WTC11 (cell line): ENCODE results near the gene ZNF483. TPM values are rescaled to one million over a fixed set of nuclear protein-coding genes. Genes with fewer than 3 reads are reported as not detected.
A peak's percentile ranks its signal among the peaks of the same experiment; 100 is the strongest.

Source experiments
- ATAC-seq: fragments of 200-7000 bp; cut with Tn5 transposase; 2 replicates; pipeline ENCODE4 v1.10.0; 2021; ENCODE audit warnings: mild to moderate bottlenecking, moderate library complexity
- CTCF ChIA-PET: fragments of 300-600 bp; sonication (Branson Sonifier 250); formaldehyde crosslinking; loops from one replicate; lab custom pipeline; 2021; ENCODE audit warnings: antibody characterized with exemption; lab: Charles Lee
- POLR2A ChIA-PET: fragments of 350-600 bp; sonication (Branson Sonifier 250); formaldehyde crosslinking; loops from one replicate; lab custom pipeline; 2021; ENCODE audit warnings: antibody characterized with exemption; lab: Charles Lee
- DNase-seq: peaks from one replicate; pipeline ENCODE4 v3.0.0; 2021; ENCODE audit warnings: low spot score
- H3K27ac Mint-ChIP-seq: 2 replicates; pipeline ENCODE4 v1.8.0; 2021; ENCODE audit warnings: mixed read lengths
- H3K27me3 Mint-ChIP-seq: 2 replicates; pipeline ENCODE4 v1.8.0; 2021; ENCODE audit warnings: low read depth, mild to moderate bottlenecking, moderate library complexity, mixed read lengths
- H3K36me3 Mint-ChIP-seq: 2 replicates; pipeline ENCODE4 v1.8.0; 2021; ENCODE audit warnings: mixed read lengths
- H3K4me1 Mint-ChIP-seq: 2 replicates; pipeline ENCODE4 v1.8.0; 2022; ENCODE audit warnings: mixed read lengths
- H3K4me3 Mint-ChIP-seq: 2 replicates; pipeline ENCODE4 v1.8.0; 2021; ENCODE audit warnings: mild to moderate bottlenecking, moderate library complexity, mixed read lengths
- H3K9me3 Mint-ChIP-seq: 2 replicates; pipeline ENCODE4 v1.8.0; 2021; ENCODE audit warnings: mixed read lengths
- ARID4B ChIP-seq: sonication (generic); formaldehyde crosslinking; IDR thresholded peaks from 2 replicates; pipeline ENCODE4 v1.8.0; 2023; ENCODE audit warnings: missing genetic modification reagents, mild to moderate bottlenecking, borderline replicate concordance
- CDX4 ChIP-seq: fragments of 250-450 bp; sonication (Bioruptor Pico); IDR thresholded peaks from 2 replicates; pipeline ENCODE4 v1.9.0; 2021; ENCODE audit warnings: moderate library complexity, mild to moderate bottlenecking, inconsistent platforms, borderline replicate concordance
- CREB1 ChIP-seq: sonication (generic); formaldehyde crosslinking; IDR thresholded peaks from 2 replicates; pipeline ENCODE4 v1.8.0; 2023; ENCODE audit warnings: mild to moderate bottlenecking, missing genetic modification reagents
- FOXP1 ChIP-seq: sonication (generic); formaldehyde crosslinking; IDR thresholded peaks from 2 replicates; pipeline ENCODE4 v1.8.0; 2022; ENCODE audit warnings: missing genetic modification reagents, mild to moderate bottlenecking, moderate library complexity, borderline replicate concordance
- HMGXB4 ChIP-seq: sonication (generic); formaldehyde crosslinking; IDR thresholded peaks from 2 replicates; pipeline ENCODE4 v1.8.1; 2023; ENCODE audit warnings: mild to moderate bottlenecking, moderate library complexity, missing genetic modification reagents
- JUN ChIP-seq: sonication (generic); formaldehyde crosslinking; IDR thresholded peaks from 2 replicates; pipeline ENCODE4 v1.8.0; 2023; ENCODE audit warnings: mild to moderate bottlenecking, missing genetic modification reagents
- STAT6 ChIP-seq: sonication (generic); formaldehyde crosslinking; conservative IDR thresholded peaks from 2 replicates; pipeline ENCODE4 v1.8.1; 2023; ENCODE audit warnings: mild to moderate bottlenecking, low read depth, missing genetic modification reagents, moderate library complexity
- TCF7 ChIP-seq: sonication (generic); formaldehyde crosslinking; IDR thresholded peaks from 2 replicates; pipeline ENCODE4 v1.8.0; 2022; ENCODE audit warnings: mild to moderate bottlenecking, low read depth, missing genetic modification reagents, moderate library complexity
- TEAD1 ChIP-seq: sonication (generic); formaldehyde crosslinking; IDR thresholded peaks from 2 replicates; pipeline ENCODE4 v1.8.0; 2022; ENCODE audit warnings: mild to moderate bottlenecking, missing genetic modification reagents
- ZNF232 ChIP-seq: sonication (generic); formaldehyde crosslinking; IDR thresholded peaks from 2 replicates; pipeline ENCODE4 v1.8.0; 2022; ENCODE audit warnings: mild to moderate bottlenecking, missing genetic modification reagents
- ZNF263 ChIP-seq: sonication (generic); formaldehyde crosslinking; IDR thresholded peaks from 2 replicates; pipeline ENCODE4 v1.8.1; 2022; ENCODE audit warnings: low read depth, mild to moderate bottlenecking, moderate library complexity, missing genetic modification reagents
- total RNA-seq: library from RNA; stranded (reverse); gene quantifications from 3 replicates; pipeline ENCODE4 v1.2.3, GENCODE V29; 2021
- TF ChIP-seq, protein P1 (sequence below): sonication (generic); formaldehyde crosslinking; IDR thresholded peaks from 2 replicates; pipeline ENCODE4 v1.8.1; 2023; ENCODE audit warnings: mild to moderate bottlenecking, missing genetic modification reagents, borderline replicate concordance
- TF ChIP-seq, protein P2 (sequence below): sonication (generic); formaldehyde crosslinking; IDR thresholded peaks from 2 replicates; pipeline ENCODE4 v1.8.0; 2023; ENCODE audit warnings: mild to moderate bottlenecking, missing genetic modification reagents
- TF ChIP-seq, protein P3 (sequence below): fragments of 200-600 bp; IDR thresholded peaks from 2 replicates; pipeline ENCODE4 v1.8.0; 2022; ENCODE audit warnings: antibody characterized with exemption

The ZNF483 gene
- total RNA-seq, 1 experiment from 2014 or later = 77.4 TPM

- TF ChIP-seq HMGXB4 (CRISPR knock-in tag) (no peak), ARID4B (CRISPR knock-in tag) (no peak), JUN (CRISPR knock-in tag) (no peak), TCF7 (CRISPR knock-in tag) (no peak), FOXP1 (CRISPR knock-in tag) (no peak), CREB1 (no peak), ZNF232 (no peak)
- TF ChIP-seq, protein P1, sequence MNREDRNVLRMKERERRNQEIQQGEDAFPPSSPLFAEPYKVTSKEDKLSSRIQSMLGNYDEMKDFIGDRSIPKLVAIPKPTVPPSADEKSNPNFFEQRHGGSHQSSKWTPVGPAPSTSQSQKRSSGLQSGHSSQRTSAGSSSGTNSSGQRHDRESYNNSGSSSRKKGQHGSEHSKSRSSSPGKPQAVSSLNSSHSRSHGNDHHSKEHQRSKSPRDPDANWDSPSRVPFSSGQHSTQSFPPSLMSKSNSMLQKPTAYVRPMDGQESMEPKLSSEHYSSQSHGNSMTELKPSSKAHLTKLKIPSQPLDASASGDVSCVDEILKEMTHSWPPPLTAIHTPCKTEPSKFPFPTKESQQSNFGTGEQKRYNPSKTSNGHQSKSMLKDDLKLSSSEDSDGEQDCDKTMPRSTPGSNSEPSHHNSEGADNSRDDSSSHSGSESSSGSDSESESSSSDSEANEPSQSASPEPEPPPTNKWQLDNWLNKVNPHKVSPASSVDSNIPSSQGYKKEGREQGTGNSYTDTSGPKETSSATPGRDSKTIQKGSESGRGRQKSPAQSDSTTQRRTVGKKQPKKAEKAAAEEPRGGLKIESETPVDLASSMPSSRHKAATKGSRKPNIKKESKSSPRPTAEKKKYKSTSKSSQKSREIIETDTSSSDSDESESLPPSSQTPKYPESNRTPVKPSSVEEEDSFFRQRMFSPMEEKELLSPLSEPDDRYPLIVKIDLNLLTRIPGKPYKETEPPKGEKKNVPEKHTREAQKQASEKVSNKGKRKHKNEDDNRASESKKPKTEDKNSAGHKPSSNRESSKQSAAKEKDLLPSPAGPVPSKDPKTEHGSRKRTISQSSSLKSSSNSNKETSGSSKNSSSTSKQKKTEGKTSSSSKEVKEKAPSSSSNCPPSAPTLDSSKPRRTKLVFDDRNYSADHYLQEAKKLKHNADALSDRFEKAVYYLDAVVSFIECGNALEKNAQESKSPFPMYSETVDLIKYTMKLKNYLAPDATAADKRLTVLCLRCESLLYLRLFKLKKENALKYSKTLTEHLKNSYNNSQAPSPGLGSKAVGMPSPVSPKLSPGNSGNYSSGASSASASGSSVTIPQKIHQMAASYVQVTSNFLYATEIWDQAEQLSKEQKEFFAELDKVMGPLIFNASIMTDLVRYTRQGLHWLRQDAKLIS (CRISPR knock-in tag) = no peak
- TF ChIP-seq, protein P2, sequence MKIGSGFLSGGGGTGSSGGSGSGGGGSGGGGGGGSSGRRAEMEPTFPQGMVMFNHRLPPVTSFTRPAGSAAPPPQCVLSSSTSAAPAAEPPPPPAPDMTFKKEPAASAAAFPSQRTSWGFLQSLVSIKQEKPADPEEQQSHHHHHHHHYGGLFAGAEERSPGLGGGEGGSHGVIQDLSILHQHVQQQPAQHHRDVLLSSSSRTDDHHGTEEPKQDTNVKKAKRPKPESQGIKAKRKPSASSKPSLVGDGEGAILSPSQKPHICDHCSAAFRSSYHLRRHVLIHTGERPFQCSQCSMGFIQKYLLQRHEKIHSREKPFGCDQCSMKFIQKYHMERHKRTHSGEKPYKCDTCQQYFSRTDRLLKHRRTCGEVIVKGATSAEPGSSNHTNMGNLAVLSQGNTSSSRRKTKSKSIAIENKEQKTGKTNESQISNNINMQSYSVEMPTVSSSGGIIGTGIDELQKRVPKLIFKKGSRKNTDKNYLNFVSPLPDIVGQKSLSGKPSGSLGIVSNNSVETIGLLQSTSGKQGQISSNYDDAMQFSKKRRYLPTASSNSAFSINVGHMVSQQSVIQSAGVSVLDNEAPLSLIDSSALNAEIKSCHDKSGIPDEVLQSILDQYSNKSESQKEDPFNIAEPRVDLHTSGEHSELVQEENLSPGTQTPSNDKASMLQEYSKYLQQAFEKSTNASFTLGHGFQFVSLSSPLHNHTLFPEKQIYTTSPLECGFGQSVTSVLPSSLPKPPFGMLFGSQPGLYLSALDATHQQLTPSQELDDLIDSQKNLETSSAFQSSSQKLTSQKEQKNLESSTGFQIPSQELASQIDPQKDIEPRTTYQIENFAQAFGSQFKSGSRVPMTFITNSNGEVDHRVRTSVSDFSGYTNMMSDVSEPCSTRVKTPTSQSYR = no peak
Observed at GRCh38 chr9:111588846-111589245, 63.9 kb downstream of the ZNF483 start (continued).

DNA sequence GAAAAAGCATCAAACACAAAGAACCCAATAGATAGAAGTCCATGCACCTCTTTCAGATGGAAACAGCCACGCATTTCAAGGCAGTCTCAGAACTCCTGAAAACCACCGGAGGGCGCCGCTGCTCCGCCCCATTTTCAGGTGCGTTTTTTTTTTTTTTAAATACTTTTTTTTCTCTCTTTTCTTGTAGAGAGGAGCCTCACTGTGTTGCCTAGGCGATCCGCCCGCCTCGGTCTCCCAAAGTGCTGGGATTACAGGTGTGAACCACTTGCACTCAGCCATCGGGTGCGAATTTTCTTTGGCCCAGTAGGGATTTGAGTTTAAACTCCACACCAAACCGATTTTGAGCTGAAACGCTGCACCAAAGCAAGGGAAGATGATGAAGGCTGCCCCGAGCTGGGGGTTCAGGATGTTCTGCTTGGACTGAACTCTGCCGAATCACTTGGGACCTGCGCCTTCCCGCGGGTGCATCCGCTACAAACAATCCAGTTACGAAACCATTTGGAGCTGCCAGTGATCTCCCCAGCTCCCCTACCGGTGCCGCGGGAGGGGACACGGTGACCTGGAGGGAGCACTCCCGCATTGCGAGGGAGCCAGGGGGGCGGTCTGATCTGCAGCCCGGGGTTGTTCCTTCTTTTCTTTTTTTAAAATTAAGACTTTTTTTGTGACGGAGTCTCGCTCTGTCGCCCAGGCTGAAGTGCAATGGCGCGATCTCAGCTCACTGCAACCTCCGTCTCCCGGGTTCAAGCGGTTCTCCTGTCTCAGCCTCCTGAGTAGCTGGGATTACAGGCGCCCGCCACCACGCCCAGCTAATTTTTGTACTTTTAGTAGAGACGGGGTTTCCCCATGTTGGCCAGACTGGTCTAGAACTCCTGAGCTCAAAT is 73.1 kb downstream of the ZNF483 start:
- ChIA-PET POLR2A (interaction anchor here (1.0 to 3.5 kb wide), 2 partner anchors 24 to 33 kb away, joined by 3 to 14 read pairs; partner anchors contain the start of gene DNAJC25), CTCF (interaction anchor here (0.7 to 3.5 kb wide), 16 partner anchors 10 to 477 kb away, joined by 3 to 46 read pairs (median 4); partner anchors contain the start of genes DNAJC25 and GNG10)
- DNase-seq = peak; percentile 72
- Mint-ChIP-seq H3K27ac (no peak overlapping the region), H3K36me3 (peaks cover 32% of the 10 kb centered on the region), H3K9me3 (peaks cover 7% of the 10 kb centered on the region; the same call in 1 of the 2 replicates), H3K4me1 (peaks cover 8% of the 10 kb centered on the region), H3K4me3 (peak overlapping the region; percentile 94), H3K27me3 (peaks cover 8% of the 10 kb centered on the region)
- peak; percentile 57 for ATAC-seq
- no peak for TF ChIP-seq CDX4
- TF ChIP-seq, protein P3, sequence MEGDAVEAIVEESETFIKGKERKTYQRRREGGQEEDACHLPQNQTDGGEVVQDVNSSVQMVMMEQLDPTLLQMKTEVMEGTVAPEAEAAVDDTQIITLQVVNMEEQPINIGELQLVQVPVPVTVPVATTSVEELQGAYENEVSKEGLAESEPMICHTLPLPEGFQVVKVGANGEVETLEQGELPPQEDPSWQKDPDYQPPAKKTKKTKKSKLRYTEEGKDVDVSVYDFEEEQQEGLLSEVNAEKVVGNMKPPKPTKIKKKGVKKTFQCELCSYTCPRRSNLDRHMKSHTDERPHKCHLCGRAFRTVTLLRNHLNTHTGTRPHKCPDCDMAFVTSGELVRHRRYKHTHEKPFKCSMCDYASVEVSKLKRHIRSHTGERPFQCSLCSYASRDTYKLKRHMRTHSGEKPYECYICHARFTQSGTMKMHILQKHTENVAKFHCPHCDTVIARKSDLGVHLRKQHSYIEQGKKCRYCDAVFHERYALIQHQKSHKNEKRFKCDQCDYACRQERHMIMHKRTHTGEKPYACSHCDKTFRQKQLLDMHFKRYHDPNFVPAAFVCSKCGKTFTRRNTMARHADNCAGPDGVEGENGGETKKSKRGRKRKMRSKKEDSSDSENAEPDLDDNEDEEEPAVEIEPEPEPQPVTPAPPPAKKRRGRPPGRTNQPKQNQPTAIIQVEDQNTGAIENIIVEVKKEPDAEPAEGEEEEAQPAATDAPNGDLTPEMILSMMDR = peak; percentile 43
- TF ChIP-seq ZNF263 (CRISPR knock-in tag) = peak; percentile 76; the same call in 1 of the 2 replicates
- no peak for TF ChIP-seq TEAD1 (CRISPR knock-in tag)
- TF ChIP-seq STAT6 (CRISPR knock-in tag) = no peak
